ENCODE data around the gene ELF1. TPM values are rescaled to one million over a fixed set of nuclear protein-coding genes. Genes with fewer than 3 reads are reported as not detected.
"Not testable (repeated sequence)": the region's sequence is repeated elsewhere in the genome, so short reads cannot be mapped to it uniquely, and the experiment has no call there.

Gene ELF1
- total RNA-seq, 1 donor = 410 TPM

GRCh38 chr13:40895227-40896184 is 123.6 kb downstream of the ELF1 start:
- H3K9me3 ChIP-seq (ENCODE audit: low read depth, low read length) = no peaks in the 10 kb centered on the region
- H3K4me3 ChIP-seq (ENCODE audit: low read length) = no peak overlapping the region
- H3K4me1 ChIP-seq (ENCODE audit: insufficient read depth, low read length) = no peaks in the 10 kb centered on the region
- no peaks in the 10 kb centered on the region for H3K27me3 ChIP-seq (ENCODE audit: insufficient read depth, low read length)

GRCh38 chr13:40893573-40893972 is 125.5 kb downstream of the ELF1 start:
- not testable (repeated sequence) for H3K4me3 ChIP-seq (ENCODE audit: low read length); H3K27me3 ChIP-seq (ENCODE audit: insufficient read depth, low read length); H3K4me1 ChIP-seq (ENCODE audit: insufficient read depth, low read length); H3K9me3 ChIP-seq (ENCODE audit: low read depth, low read length)

GRCh38 chr13:40886017-40886416 is 133.1 kb downstream of the ELF1 start:
- Histone ChIP-seq H3K9me3 (ENCODE audit: low read depth, low read length) (no peaks in the 10 kb centered on the region), H3K27me3 (ENCODE audit: insufficient read depth, low read length) (no peaks in the 10 kb centered on the region), H3K4me1 (ENCODE audit: insufficient read depth, low read length) (no peaks in the 10 kb centered on the region), H3K4me3 (ENCODE audit: low read length) (no peak overlapping the region)

- not testable (repeated sequence) for H3K9me3 ChIP-seq (ENCODE audit: low read depth, low read length); H3K27me3 ChIP-seq (ENCODE audit: insufficient read depth, low read length); H3K4me1 ChIP-seq (ENCODE audit: insufficient read depth, low read length); H3K4me3 ChIP-seq (ENCODE audit: low read length)
Measured at GRCh38 chr13:40884175-40884574, 134.9 kb downstream of the ELF1 start.

Other genes starting within 250 kb of the ELF1 start
- 9.6 TPM for gene MRPS31, start 248.1 kb downstream of the ELF1 start, total RNA-seq
- gene SLC25A15, start 229.7 kb downstream of the ELF1 start, total RNA-seq = 7.0 TPM
- gene WBP4, start 42.2 kb upstream of the ELF1 start, total RNA-seq = 5.8 TPM
- 4.2 TPM for gene KBTBD6, start 113.5 kb upstream of the ELF1 start, total RNA-seq
- gene KBTBD7, start 175.3 kb upstream of the ELF1 start, total RNA-seq = 3.9 TPM
- 33.4 TPM for gene MTRF1, start 244.3 kb upstream of the ELF1 start, total RNA-seq